ENCODE results near the gene NR3C2. TPM values are rescaled to one million over a fixed set of nuclear protein-coding genes. Genes with fewer than 3 reads are reported as not detected.

The NR3C2 gene
- total RNA-seq, 1 experiment from 2014 or later, result 2.8 TPM

DNA sequence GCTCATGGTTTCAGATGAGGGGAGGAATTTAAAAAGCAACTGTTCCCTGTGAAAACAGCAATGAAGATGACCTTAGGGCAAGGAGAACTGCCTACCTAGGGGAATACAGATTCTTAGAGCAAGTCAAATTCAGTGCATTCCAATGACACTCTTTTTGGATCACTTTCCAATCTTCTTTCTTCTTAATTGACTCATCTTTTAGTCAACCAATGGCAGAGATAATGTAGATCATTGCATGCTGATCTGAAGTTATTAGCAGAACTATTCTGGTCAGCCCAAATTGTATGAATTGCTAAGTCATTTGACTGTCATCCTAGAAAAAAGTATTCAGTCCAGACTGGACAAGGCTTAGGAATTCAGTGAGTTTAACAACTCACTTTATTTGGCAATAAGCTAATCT, 12.6 kb upstream of the NR3C2 start:
- no peak overlapping the region for H3K27ac ChIP-seq (ENCODE audit: low read length)
- H3K9ac ChIP-seq (ENCODE audit: low read length), result no peak overlapping the region
- intact Hi-C loops (cut with micrococcal nuclease), result no loop called here
- H3F3A ChIP-seq (ENCODE audit: low read length, unreplicated experiment), result no peaks in the 10 kb centered on the region
- no peaks in the 10 kb centered on the region for H3K27me3 ChIP-seq (ENCODE audit: low read length)
- no peak for TF ChIP-seq EZH2phosphoT487 (IDR thresholded peaks at IDR 0.05; ENCODE audit: borderline replicate concordance, low read length)
- TF ChIP-seq, protein P1, sequence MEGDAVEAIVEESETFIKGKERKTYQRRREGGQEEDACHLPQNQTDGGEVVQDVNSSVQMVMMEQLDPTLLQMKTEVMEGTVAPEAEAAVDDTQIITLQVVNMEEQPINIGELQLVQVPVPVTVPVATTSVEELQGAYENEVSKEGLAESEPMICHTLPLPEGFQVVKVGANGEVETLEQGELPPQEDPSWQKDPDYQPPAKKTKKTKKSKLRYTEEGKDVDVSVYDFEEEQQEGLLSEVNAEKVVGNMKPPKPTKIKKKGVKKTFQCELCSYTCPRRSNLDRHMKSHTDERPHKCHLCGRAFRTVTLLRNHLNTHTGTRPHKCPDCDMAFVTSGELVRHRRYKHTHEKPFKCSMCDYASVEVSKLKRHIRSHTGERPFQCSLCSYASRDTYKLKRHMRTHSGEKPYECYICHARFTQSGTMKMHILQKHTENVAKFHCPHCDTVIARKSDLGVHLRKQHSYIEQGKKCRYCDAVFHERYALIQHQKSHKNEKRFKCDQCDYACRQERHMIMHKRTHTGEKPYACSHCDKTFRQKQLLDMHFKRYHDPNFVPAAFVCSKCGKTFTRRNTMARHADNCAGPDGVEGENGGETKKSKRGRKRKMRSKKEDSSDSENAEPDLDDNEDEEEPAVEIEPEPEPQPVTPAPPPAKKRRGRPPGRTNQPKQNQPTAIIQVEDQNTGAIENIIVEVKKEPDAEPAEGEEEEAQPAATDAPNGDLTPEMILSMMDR (conservative IDR thresholded peaks at IDR 0.05; ENCODE audit: low read depth, low read length), result no peak
- no TSS peak for BruUV-seq (replicated peaks)
- H3K4me1 ChIP-seq (ENCODE audit: insufficient read depth, low read length), result peaks cover 4% of the 10 kb centered on the region; the same call in 1 of the 2 replicates
- H3K4me2 ChIP-seq (ENCODE audit: low read length), result no peak overlapping the region
- H3K36me3 ChIP-seq (ENCODE audit: low read depth, low read length), result no peaks in the 10 kb centered on the region
- no peaks in the 10 kb centered on the region for H3K79me2 ChIP-seq (ENCODE audit: low read length)
- CTCF ChIA-PET, result no interaction called here
- no peaks in the 10 kb centered on the region for H3K9me2 ChIP-seq (replicated peaks; ENCODE audit: low read length)
- H4K20me1 ChIP-seq (ENCODE audit: low read length), result no peaks in the 10 kb centered on the region
- H2AFZ ChIP-seq (ENCODE audit: low read length), result no peak overlapping the region
- DNase-seq, result peak; percentile 56
- no peak for ATAC-seq
- POLR2A ChIA-PET (ENCODE audit: unreplicated experiment), result no interaction called here
- no peaks in the 10 kb centered on the region for H3K9me3 ChIP-seq (ENCODE audit: low read length)
- H3K4me3 ChIP-seq (ENCODE audit: low read length), result no peak overlapping the region

DNA sequence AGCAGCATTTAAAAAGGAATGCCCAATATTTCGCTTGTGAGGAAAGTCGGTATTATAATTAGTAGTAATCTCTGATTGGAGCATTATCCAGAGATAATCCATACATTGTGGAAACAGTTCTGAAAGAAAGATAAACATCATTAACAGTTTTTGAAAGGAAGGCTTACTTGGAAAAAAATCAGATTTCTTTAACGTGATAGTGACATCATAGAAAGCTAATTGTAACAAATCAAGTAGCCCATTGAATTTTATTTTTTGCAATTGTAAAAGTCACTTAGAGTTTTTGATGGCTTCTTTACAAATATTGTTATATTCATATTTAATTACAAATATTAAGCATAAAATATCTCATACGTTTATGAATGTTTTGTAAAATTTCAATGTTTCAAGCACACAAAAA, 11.6 kb upstream of the NR3C2 start:
- no peak overlapping the region for H3K4me3 ChIP-seq (ENCODE audit: low read length)
- H3K4me1 ChIP-seq (ENCODE audit: insufficient read depth, low read length), result peaks cover 4% of the 10 kb centered on the region; the same call in 1 of the 2 replicates
- H3K79me2 ChIP-seq (ENCODE audit: low read length), result no peaks in the 10 kb centered on the region
- TF ChIP-seq EZH2phosphoT487 (IDR thresholded peaks at IDR 0.05; ENCODE audit: borderline replicate concordance, low read length), result no peak
- TF ChIP-seq EZH2 (IDR thresholded peaks at IDR 0.05; ENCODE audit: low read length, unreplicated experiment), result no peak
- TF ChIP-seq, protein P1 (conservative IDR thresholded peaks at IDR 0.05; ENCODE audit: low read depth, low read length), result no peak
- BruUV-seq (replicated peaks), result no TSS peak
- no peaks in the 10 kb centered on the region for H3F3A ChIP-seq (ENCODE audit: low read length, unreplicated experiment)
- ATAC-seq, result no peak
- H3K27me3 ChIP-seq (ENCODE audit: low read length), result no peaks in the 10 kb centered on the region
- no peaks in the 10 kb centered on the region for H4K20me1 ChIP-seq (ENCODE audit: low read length)
- no peaks in the 10 kb centered on the region for H3K36me3 ChIP-seq (ENCODE audit: low read depth, low read length)
- H3K27ac ChIP-seq (ENCODE audit: low read length), result no peak overlapping the region
- intact Hi-C loops (cut with micrococcal nuclease), result no loop called here
- ChIA-PET POLR2A (ENCODE audit: unreplicated experiment) (no interaction called here), CTCF (no interaction called here)
- H3K9ac ChIP-seq (ENCODE audit: low read length), result no peak overlapping the region
- H3K9me2 ChIP-seq (replicated peaks; ENCODE audit: low read length), result no peaks in the 10 kb centered on the region
- H2AFZ ChIP-seq (ENCODE audit: low read length), result no peak overlapping the region
- no peak overlapping the region for H3K4me2 ChIP-seq (ENCODE audit: low read length)
- no peak for DNase-seq
- no peaks in the 10 kb centered on the region for H3K9me3 ChIP-seq (ENCODE audit: low read length)

- POLR2A ChIA-PET (ENCODE audit: unreplicated experiment), result no interaction called here
- peak; percentile 10 for DNase-seq
- Histone ChIP-seq H2AFZ (ENCODE audit: low read length) (no peak overlapping the region), H3K9me2 (replicated peaks; ENCODE audit: low read length) (no peaks in the 10 kb centered on the region), H3K4me2 (ENCODE audit: low read length) (no peak overlapping the region), H3K79me2 (ENCODE audit: low read length) (no peaks in the 10 kb centered on the region), H3K9me3 (ENCODE audit: low read length) (no peaks in the 10 kb centered on the region), H3K4me1 (ENCODE audit: insufficient read depth, low read length) (peaks cover 4% of the 10 kb centered on the region; the same call in 1 of the 2 replicates), H4K20me1 (ENCODE audit: low read length) (no peaks in the 10 kb centered on the region), H3K27ac (ENCODE audit: low read length) (no peak overlapping the region), H3F3A (ENCODE audit: low read length, unreplicated experiment) (no peaks in the 10 kb centered on the region), H3K9ac (ENCODE audit: low read length) (no peak overlapping the region), H3K27me3 (ENCODE audit: low read length) (no peaks in the 10 kb centered on the region), H3K4me3 (ENCODE audit: low read length) (no peak overlapping the region), H3K36me3 (ENCODE audit: low read depth, low read length) (no peaks in the 10 kb centered on the region)
- CTCF ChIA-PET, result no interaction called here
- no TSS peak for BruUV-seq (replicated peaks)
- TF ChIP-seq, protein P1 (conservative IDR thresholded peaks at IDR 0.05; ENCODE audit: low read depth, low read length), result no peak
- TF ChIP-seq EZH2phosphoT487 (IDR thresholded peaks at IDR 0.05; ENCODE audit: borderline replicate concordance, low read length) (no peak), EZH2 (IDR thresholded peaks at IDR 0.05; ENCODE audit: low read length, unreplicated experiment) (no peak)
- intact Hi-C loops (cut with micrococcal nuclease), result no loop called here
- ATAC-seq, result no peak
Measured at GRCh38 chr4:148452970-148453369, 10.8 kb upstream of the NR3C2 start.
